PC-3 (cell line): ENCODE data around the gene ADAMTS17. TPM values are rescaled to one million over a fixed set of nuclear protein-coding genes. Genes with fewer than 3 reads are reported as not detected.

Source experiments
- ATAC-seq: fragments of 200-7000 bp; cut with Tn5 transposase; 2 replicates; pipeline ENCODE4 v1.9.1; 2020; ENCODE audit warnings: mild to moderate bottlenecking, moderate library complexity
- BruUV-seq: library from RNA; stranded (reverse); fragments of 400-500 nt; replicated peaks from 2 replicates; lab custom pipeline; 2021; lab: Mats Ljungman, UMichigan
- CTCF ChIA-PET: fragments of 300-600 bp; sonication (Branson Sonifier 250); formaldehyde crosslinking; loops from one replicate; lab custom pipeline; 2022; ENCODE audit warnings: antibody characterized with exemption; lab: Charles Lee
- POLR2A ChIA-PET: fragments of 300-600 bp; sonication (Branson Sonifier 250); formaldehyde crosslinking; loops from one replicate; lab custom pipeline; 2022; ENCODE audit warnings: antibody characterized with exemption; ENCODE audit not compliant: unreplicated experiment; lab: Charles Lee
- DNase-seq: peaks from one replicate; pipeline ENCODE4 v3.0.0-alpha.2; 2015
- H2AFZ ChIP-seq: fragments of 300-600 bp; sonication (generic); 2 replicates; pipeline ENCODE4 v1.6.0; 2016; ENCODE audit warnings: antibody characterized with exemption, low read length
- H3F3A ChIP-seq: fragments of 300-600 bp; sonication (generic); one replicate; pipeline ENCODE4 v1.6.0; 2017; ENCODE audit warnings: antibody characterized with exemption, low read length, control low read depth, mild to moderate bottlenecking; ENCODE audit not compliant: unreplicated experiment
- H3K27ac ChIP-seq: fragments of 300-600 bp; sonication (generic); 2 replicates; pipeline ENCODE4 v1.5.1; 2016; ENCODE audit warnings: mild to moderate bottlenecking, low read length
- H3K27me3 ChIP-seq: fragments of 300-600 bp; sonication (generic); 2 replicates; pipeline ENCODE4 v1.6.1; 2016; ENCODE audit warnings: low read length, mixed read lengths
- H3K36me3 ChIP-seq: fragments of 300-600 bp; sonication (generic); 2 replicates; pipeline ENCODE4 v1.6.1; 2016; ENCODE audit warnings: low read depth, mixed run types, low read length, mixed read lengths
- H3K4me1 ChIP-seq: fragments of 300-600 bp; sonication (generic); 2 replicates; pipeline ENCODE4 v1.5.1; 2016; ENCODE audit warnings: low read length; ENCODE audit not compliant: insufficient read depth
- H3K4me2 ChIP-seq: fragments of 300-600 bp; sonication (generic); 2 replicates; pipeline ENCODE4 v1.6.0; 2016; ENCODE audit warnings: low read length
- H3K4me3 ChIP-seq: fragments of 300-600 bp; sonication (generic); 2 replicates; pipeline ENCODE4 v1.5.1; 2016; ENCODE audit warnings: mild to moderate bottlenecking, low read length, mixed read lengths
- H3K79me2 ChIP-seq: fragments of 300-600 bp; sonication (generic); 2 replicates; pipeline ENCODE4 v1.6.1; 2017; ENCODE audit warnings: low read length, mixed read lengths
- H3K9ac ChIP-seq: fragments of 300-600 bp; sonication (generic); 2 replicates; pipeline ENCODE4 v1.6.0; 2016; ENCODE audit warnings: mild to moderate bottlenecking, low read length
- H3K9me2 ChIP-seq: fragments of 300-600 bp; sonication (generic); replicated peaks from 2 replicates; pipeline ENCODE4 v1.6.1; 2016; ENCODE audit warnings: mixed run types, low read length, mixed read lengths
- H3K9me3 ChIP-seq: fragments of 300-600 bp; sonication (generic); 2 replicates; pipeline ENCODE4 v1.6.1; 2016; ENCODE audit warnings: low read length, mixed read lengths
- H4K20me1 ChIP-seq: fragments of 300-600 bp; sonication (generic); 2 replicates; pipeline ENCODE4 v1.6.1; 2016; ENCODE audit warnings: low read length, mixed read lengths
- EZH2 ChIP-seq: fragments of 300-600 bp; sonication (generic); IDR thresholded peaks from one replicate; pipeline ENCODE4 v1.6.1; 2017; ENCODE audit warnings: antibody characterized with exemption, mild to moderate bottlenecking, low read length; ENCODE audit not compliant: unreplicated experiment
- EZH2phosphoT487 ChIP-seq: fragments of 300-600 bp; sonication (generic); IDR thresholded peaks from 2 replicates; pipeline ENCODE4 v1.6.1; 2018; ENCODE audit warnings: mild to moderate bottlenecking, antibody characterized with exemption, low read length, borderline replicate concordance
- intact Hi-C: fragments of 100-400 bp; cut with micrococcal nuclease; formaldehyde crosslinking; loops from 2 replicates; pipeline ENCODE4 v1.9.0; 2023
- total RNA-seq: library from RNA; depleted of rRNA; stranded (reverse); fragments of >200 nt; gene quantifications from 2 replicates; pipeline ENCODE4 v1.2.3, GENCODE V29; 2014
- TF ChIP-seq, protein P1 (sequence below): fragments of 300-600 bp; sonication (generic); conservative IDR thresholded peaks from 2 replicates; pipeline ENCODE4 v1.5.1; 2017; ENCODE audit warnings: antibody characterized with exemption, low read depth, mild to moderate bottlenecking, low read length

Gene ADAMTS17
- total RNA-seq, 1 experiment from 2014 or later: 6.9 TPM

DNA sequence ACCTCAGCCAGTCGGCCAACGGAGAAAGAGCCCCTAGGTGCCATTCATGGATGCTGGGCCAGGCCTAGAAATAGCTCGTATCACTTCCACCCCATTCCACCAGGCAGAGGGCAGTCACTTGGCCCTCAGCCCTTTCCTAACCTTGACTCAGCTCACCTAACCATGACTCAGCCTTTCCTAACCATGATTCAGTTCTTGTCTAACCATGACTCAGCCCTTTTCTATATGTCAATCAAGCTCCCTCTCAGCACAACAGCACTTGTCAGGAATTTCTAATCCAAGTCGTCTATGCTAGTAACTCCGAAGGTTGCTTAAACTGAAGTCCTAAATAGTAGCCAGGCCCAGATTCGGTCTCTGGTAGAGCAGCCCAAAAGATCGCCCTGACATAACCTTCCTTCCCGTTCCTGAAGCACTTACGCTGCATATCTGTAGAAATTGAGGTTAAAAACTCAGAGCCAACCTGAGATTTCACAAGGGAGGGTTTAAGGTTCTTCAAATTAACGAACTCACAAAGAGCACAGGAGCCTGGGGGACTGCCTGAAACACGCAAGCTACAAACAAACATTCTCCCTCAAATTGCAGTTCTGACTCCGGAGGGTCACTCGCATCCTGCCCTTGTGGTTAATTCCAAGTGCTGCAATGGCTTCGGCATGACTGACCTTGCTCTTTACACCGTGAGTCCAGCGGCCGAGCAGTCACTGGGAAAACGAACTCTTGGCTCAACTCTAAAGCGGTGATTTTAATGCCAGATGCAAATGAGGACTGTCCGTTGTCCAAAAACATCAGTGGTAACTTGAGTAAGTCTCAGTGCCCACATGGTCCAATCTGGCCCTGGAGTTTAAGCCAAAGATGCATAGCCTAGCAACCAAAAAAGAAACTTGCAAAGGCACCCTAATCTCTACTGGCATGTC is 99.9 kb downstream of the ADAMTS17 start:
- no peaks in the 10 kb centered on the region for H3K9me2 ChIP-seq
- TF ChIP-seq EZH2 (no peak), EZH2phosphoT487 (no peak)
- TF ChIP-seq, protein P1, sequence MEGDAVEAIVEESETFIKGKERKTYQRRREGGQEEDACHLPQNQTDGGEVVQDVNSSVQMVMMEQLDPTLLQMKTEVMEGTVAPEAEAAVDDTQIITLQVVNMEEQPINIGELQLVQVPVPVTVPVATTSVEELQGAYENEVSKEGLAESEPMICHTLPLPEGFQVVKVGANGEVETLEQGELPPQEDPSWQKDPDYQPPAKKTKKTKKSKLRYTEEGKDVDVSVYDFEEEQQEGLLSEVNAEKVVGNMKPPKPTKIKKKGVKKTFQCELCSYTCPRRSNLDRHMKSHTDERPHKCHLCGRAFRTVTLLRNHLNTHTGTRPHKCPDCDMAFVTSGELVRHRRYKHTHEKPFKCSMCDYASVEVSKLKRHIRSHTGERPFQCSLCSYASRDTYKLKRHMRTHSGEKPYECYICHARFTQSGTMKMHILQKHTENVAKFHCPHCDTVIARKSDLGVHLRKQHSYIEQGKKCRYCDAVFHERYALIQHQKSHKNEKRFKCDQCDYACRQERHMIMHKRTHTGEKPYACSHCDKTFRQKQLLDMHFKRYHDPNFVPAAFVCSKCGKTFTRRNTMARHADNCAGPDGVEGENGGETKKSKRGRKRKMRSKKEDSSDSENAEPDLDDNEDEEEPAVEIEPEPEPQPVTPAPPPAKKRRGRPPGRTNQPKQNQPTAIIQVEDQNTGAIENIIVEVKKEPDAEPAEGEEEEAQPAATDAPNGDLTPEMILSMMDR: no peak; the same call in 1 of the 2 replicates
- peaks cover 13% of the 10 kb centered on the region for H3K4me1 ChIP-seq
- no TSS peak for BruUV-seq
- peak overlapping the region; percentile 38; the same call in 1 of the 2 replicates for H2AFZ ChIP-seq
- peak overlapping the region; percentile 37 for H3K4me2 ChIP-seq
- H3K9ac ChIP-seq: 0 out of 2 replicates have a peak overlapping the region, but pooled peaks have one; percentile 3
- ChIA-PET POLR2A (no interaction called here), CTCF (interaction anchor here (0.8 to 1.0 kb wide), 2 partner anchors 97 to 131 kb away, joined by 3 to 4 read pairs; no protein-coding TSS in a partner anchor)
- no peaks in the 10 kb centered on the region for H3F3A ChIP-seq
- H4K20me1 ChIP-seq: no peaks in the 10 kb centered on the region
- intact Hi-C loops: no loop called here
- no peaks in the 10 kb centered on the region for H3K36me3 ChIP-seq
- DNase-seq (peak; percentile 95), ATAC-seq (peak; percentile 91)
- H3K27ac ChIP-seq: peak overlapping the region; percentile 63
- H3K9me3 ChIP-seq: no peaks in the 10 kb centered on the region
- H3K27me3 ChIP-seq: no peaks in the 10 kb centered on the region
- H3K4me3 ChIP-seq: no peak overlapping the region
- no peaks in the 10 kb centered on the region for H3K79me2 ChIP-seq

DNA sequence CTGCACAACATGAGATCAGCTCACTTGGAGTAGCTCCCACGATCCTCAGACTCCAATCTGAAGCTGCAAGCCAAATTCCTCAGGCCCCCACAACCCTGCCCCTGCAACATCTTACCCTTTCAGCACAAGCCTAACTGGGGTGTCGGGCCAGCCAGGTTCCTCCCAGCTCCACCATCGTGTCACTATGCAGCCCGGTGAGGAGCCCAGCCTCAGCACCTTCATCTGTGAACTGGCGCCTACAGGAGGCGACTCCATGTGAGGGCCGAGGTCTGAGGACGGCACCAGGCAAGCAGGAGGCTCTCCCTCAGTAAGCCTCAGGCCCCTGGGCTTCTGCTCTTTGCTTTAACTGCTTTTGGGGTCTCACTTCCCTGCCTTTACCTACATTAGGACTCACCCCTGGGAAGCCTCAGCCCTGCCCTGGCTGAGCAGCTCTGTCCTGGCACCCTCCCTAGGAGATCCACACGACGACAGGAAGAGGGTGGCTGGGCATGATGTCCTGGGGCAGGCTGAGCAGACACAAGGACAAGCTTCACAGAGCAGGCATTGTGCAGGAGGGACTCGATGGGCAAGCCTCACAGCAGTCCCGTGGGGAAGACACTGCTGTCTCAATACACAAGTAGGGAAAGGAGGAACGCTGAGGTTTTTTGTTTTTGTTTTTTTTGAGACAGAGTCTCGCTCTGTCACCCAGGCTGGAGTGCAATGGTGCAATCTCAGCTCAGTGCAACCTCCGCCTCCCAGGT is 104.6 kb downstream of the ADAMTS17 start:
- no TSS peak for BruUV-seq
- H3K27ac ChIP-seq: no peak overlapping the region
- H4K20me1 ChIP-seq: no peaks in the 10 kb centered on the region
- no peaks in the 10 kb centered on the region for H3F3A ChIP-seq
- no peaks in the 10 kb centered on the region for H3K27me3 ChIP-seq
- H3K4me1 ChIP-seq: peaks cover 11% of the 10 kb centered on the region
- H3K9ac ChIP-seq: no peak overlapping the region
- no peak overlapping the region for H3K4me2 ChIP-seq
- POLR2A ChIA-PET: no interaction called here
- CTCF ChIA-PET: no interaction called here
- no peak overlapping the region for H3K4me3 ChIP-seq
- no peaks in the 10 kb centered on the region for H3K36me3 ChIP-seq
- no peaks in the 10 kb centered on the region for H3K9me3 ChIP-seq
- DNase-seq (no peak), ATAC-seq (no peak)
- no peaks in the 10 kb centered on the region for H3K9me2 ChIP-seq
- no peaks in the 10 kb centered on the region for H3K79me2 ChIP-seq
- no peak overlapping the region for H2AFZ ChIP-seq
- TF ChIP-seq EZH2: no peak
- intact Hi-C loops: no loop called here

DNA sequence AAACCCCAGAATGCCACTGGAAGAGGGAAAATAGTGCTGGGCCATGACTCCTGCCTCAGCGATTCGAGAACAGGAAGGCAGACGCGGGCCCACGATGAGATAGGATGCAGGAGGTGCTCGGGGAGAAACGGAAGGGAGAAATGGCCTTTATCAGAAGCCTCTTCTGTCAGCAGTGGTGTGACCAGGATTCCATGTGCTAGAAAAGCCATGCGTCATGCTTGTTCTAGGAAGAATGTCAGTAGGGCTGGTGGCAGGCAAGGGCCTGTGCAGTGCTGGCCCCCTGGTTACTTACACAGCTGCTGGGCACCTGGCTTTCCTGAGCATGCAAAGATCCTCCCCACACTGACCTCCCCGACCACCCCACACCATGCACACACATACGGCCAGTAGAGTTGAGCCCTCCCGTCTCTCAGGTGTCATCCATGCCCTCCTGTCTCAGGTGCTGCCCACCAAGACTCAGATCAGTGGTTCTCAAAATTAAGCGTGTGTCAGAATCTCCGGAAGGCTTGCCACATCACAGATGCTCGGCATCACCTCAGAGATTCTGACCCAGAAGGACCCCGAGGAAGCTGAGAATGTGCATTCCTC is 106.7 kb downstream of the ADAMTS17 start:
- Histone ChIP-seq H4K20me1 (no peaks in the 10 kb centered on the region), H3K9ac (no peak overlapping the region), H3K79me2 (no peaks in the 10 kb centered on the region), H3K4me3 (no peak overlapping the region), H2AFZ (no peak overlapping the region), H3K36me3 (no peaks in the 10 kb centered on the region), H3F3A (no peaks in the 10 kb centered on the region), H3K27me3 (no peaks in the 10 kb centered on the region), H3K4me2 (no peak overlapping the region), H3K27ac (no peak overlapping the region), H3K9me3 (no peaks in the 10 kb centered on the region), H3K9me2 (no peaks in the 10 kb centered on the region), H3K4me1 (no peaks in the 10 kb centered on the region)
- intact Hi-C loops: no loop called here
- no TSS peak for BruUV-seq
- ChIA-PET CTCF (no interaction called here), POLR2A (no interaction called here)
- no peak for TF ChIP-seq EZH2phosphoT487
- TF ChIP-seq, protein P1: no peak
- no peak for TF ChIP-seq EZH2
- ATAC-seq (no peak), DNase-seq (no peak)
